Neural cell (in vitro differentiated cells): ENCODE results near the gene SMYD5. TPM values are rescaled to one million over a fixed set of nuclear protein-coding genes. Genes with fewer than 3 reads are reported as not detected.

Experiments used
- H2AFZ ChIP-seq: fragments of 200-600, 300-800 bp; sonication (generic), shearing (Covaris generic); 2 replicates; pipeline ENCODE4 v1.6.0; 2014; ENCODE audit warnings: low read depth, mild to moderate bottlenecking, antibody characterized with exemption, low read length, moderate library complexity
- H3F3A ChIP-seq: fragments of 200-600 bp; shearing (Covaris generic); 2 replicates; pipeline ENCODE4 v1.6.1; 2016; ENCODE audit warnings: mild to moderate bottlenecking, moderate library complexity, mixed read lengths, antibody characterized with exemption, low read length; ENCODE audit not compliant: insufficient read depth, poor library complexity, severe bottlenecking
- H3K27ac ChIP-seq: fragments of 200-600, 300-800 bp; sonication (generic), shearing (Covaris generic); 2 replicates; pipeline ENCODE4 v1.5.1; 2014; ENCODE audit warnings: mild to moderate bottlenecking, low read length, moderate library complexity
- H3K27me3 ChIP-seq: fragments of 300-800, 200-600 bp; sonication (generic), shearing (Covaris generic); 2 replicates; pipeline ENCODE4 v1.6.0; 2014; ENCODE audit warnings: mild to moderate bottlenecking, low read depth, low read length, moderate library complexity; ENCODE audit not compliant: insufficient read depth
- H3K36me3 ChIP-seq: fragments of 300-800, 200-600 bp; sonication (generic), shearing (Covaris generic); 2 replicates; pipeline ENCODE4 v1.5.1; 2014; ENCODE audit warnings: mild to moderate bottlenecking, antibody characterized with exemption, low read length, moderate library complexity; ENCODE audit not compliant: insufficient read depth
- H3K4me2 ChIP-seq: fragments of 300-800, 200-600 bp; sonication (generic), shearing (Covaris generic); 2 replicates; pipeline ENCODE4 v1.6.0; 2014; ENCODE audit warnings: mild to moderate bottlenecking, low read length
- H3K4me3 ChIP-seq: fragments of 300-800, 200-600 bp; sonication (generic), shearing (Covaris generic); 2 replicates; pipeline ENCODE4 v1.5.1; 2014; ENCODE audit warnings: mild to moderate bottlenecking, low read length, moderate library complexity
- H3K79me2 ChIP-seq: fragments of 200-600 bp; shearing (Covaris generic); replicated peaks from 2 replicates; pipeline ENCODE4 v1.6.0; 2014; ENCODE audit warnings: mild to moderate bottlenecking, low read length, moderate library complexity; ENCODE audit not compliant: insufficient read depth
- H3K9ac ChIP-seq: fragments of 300-800, 200-600 bp; sonication (generic), shearing (Covaris generic); 2 replicates; pipeline ENCODE4 v1.6.1; 2016; ENCODE audit warnings: mild to moderate bottlenecking, low read length, mixed read lengths
- H3K9me2 ChIP-seq: fragments of 200-600 bp; shearing (Covaris generic); 2 replicates; pipeline ENCODE4 v1.6.1; 2016; ENCODE audit warnings: mild to moderate bottlenecking, low read length, mixed read lengths; ENCODE audit not compliant: insufficient read depth
- H3K9me3 ChIP-seq: fragments of 200-600, 300-800 bp; sonication (generic), shearing (Covaris generic); 2 replicates; pipeline ENCODE4 v1.6.1; 2016; ENCODE audit warnings: mild to moderate bottlenecking, mixed run types, low read length, moderate library complexity, mixed read lengths
- H4K20me1 ChIP-seq: fragments of 200-600 bp; shearing (Covaris generic); 2 replicates; pipeline ENCODE4 v1.6.1; 2016; ENCODE audit warnings: mild to moderate bottlenecking, mixed run types; ENCODE audit not compliant: insufficient read depth
- EP300 ChIP-seq: fragments of 450-650 bp; conservative IDR thresholded peaks from 2 replicates; pipeline ENCODE4 v1.6.1; 2014; ENCODE audit warnings: antibody characterized with exemption, mild to moderate bottlenecking, moderate library complexity; ENCODE audit not compliant: poor library complexity, severe bottlenecking
- EZH2 ChIP-seq: fragments of 200-600, 300-800 bp; shearing (Covaris generic), sonication (generic); IDR thresholded peaks from 2 replicates; pipeline ENCODE4 v1.6.1; 2014; ENCODE audit warnings: antibody characterized with exemption, low read length, borderline replicate concordance, mild to moderate bottlenecking; ENCODE audit not compliant: insufficient read depth, poor library complexity, severe bottlenecking
- MXI1 ChIP-seq: fragments of 450-650 bp; conservative IDR thresholded peaks from 2 replicates; pipeline ENCODE4 v1.6.1; 2014; ENCODE audit warnings: antibody characterized with exemption, mild to moderate bottlenecking; ENCODE audit not compliant: poor library complexity, severe bottlenecking
- POLR2AphosphoS5 ChIP-seq: IDR thresholded peaks from 2 replicates; pipeline ENCODE4 v1.6.1; 2012
- RAD21 ChIP-seq: fragments of 450-650 bp; conservative IDR thresholded peaks from 2 replicates; pipeline ENCODE4 v1.6.1; 2014; ENCODE audit warnings: antibody characterized with exemption, mild to moderate bottlenecking, moderate library complexity
- SMC3 ChIP-seq: fragments of 450-650 bp; conservative IDR thresholded peaks from 2 replicates; pipeline ENCODE4 v1.6.1; 2014; ENCODE audit warnings: antibody characterized with exemption, mild to moderate bottlenecking, moderate library complexity; ENCODE audit not compliant: poor library complexity
- TAF1 ChIP-seq: IDR thresholded peaks from 2 replicates; pipeline ENCODE4 v1.6.1; 2012; ENCODE audit warnings: low read depth
- polyA plus RNA-seq: library from polyadenylated mRNA; depleted of rRNA; stranded (reverse); fragments of >200 nt; gene quantifications from 2 replicates; pipeline ENCODE4 v1.2.3, GENCODE V29; 2014
- TF ChIP-seq, protein P1 (sequence below): IDR thresholded peaks from 2 replicates; pipeline ENCODE4 v1.6.1; 2012; ENCODE audit warnings: borderline replicate concordance
- TF ChIP-seq, protein P2 (sequence below): fragments of 450-650 bp; IDR thresholded peaks from 2 replicates; pipeline ENCODE4 v1.5.1; 2014; ENCODE audit warnings: antibody characterized with exemption, mild to moderate bottlenecking, moderate library complexity; ENCODE audit not compliant: poor library complexity, severe bottlenecking

Gene SMYD5
- polyA plus RNA-seq, 1 donor from 2014 or later: 15.5 TPM

DNA sequence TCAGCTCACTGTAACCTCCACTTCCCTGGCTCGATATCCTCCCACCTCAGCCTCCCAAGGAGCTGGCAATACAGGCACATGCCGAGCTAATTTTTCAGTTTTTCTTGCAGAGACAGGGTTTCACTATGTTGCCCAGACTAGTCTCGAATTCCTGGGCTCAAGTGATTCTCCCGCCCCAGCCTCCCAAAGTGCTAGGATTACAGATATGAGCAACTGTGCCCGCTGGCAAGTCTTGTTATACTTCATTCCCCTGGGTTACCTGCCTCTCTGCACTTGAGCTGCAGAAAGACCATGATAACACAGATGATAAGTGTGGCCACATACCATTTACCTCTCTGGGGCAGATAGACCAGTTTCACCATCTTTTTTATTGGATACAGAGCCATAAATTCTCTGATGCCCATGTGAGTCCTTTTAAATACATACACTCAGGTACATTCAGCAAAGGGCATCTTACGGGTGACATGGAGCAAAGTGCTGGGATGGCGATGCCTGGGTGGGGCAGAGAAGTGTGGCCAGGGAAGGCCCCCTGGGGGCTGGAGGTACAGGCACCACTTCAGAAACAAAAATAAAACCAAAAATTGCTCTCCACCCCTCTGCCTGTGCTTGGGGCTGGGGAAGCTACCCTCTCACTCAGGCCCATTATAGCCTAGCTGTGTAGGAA, 40.4 kb downstream of the SMYD5 start:
- TF ChIP-seq, protein P1, sequence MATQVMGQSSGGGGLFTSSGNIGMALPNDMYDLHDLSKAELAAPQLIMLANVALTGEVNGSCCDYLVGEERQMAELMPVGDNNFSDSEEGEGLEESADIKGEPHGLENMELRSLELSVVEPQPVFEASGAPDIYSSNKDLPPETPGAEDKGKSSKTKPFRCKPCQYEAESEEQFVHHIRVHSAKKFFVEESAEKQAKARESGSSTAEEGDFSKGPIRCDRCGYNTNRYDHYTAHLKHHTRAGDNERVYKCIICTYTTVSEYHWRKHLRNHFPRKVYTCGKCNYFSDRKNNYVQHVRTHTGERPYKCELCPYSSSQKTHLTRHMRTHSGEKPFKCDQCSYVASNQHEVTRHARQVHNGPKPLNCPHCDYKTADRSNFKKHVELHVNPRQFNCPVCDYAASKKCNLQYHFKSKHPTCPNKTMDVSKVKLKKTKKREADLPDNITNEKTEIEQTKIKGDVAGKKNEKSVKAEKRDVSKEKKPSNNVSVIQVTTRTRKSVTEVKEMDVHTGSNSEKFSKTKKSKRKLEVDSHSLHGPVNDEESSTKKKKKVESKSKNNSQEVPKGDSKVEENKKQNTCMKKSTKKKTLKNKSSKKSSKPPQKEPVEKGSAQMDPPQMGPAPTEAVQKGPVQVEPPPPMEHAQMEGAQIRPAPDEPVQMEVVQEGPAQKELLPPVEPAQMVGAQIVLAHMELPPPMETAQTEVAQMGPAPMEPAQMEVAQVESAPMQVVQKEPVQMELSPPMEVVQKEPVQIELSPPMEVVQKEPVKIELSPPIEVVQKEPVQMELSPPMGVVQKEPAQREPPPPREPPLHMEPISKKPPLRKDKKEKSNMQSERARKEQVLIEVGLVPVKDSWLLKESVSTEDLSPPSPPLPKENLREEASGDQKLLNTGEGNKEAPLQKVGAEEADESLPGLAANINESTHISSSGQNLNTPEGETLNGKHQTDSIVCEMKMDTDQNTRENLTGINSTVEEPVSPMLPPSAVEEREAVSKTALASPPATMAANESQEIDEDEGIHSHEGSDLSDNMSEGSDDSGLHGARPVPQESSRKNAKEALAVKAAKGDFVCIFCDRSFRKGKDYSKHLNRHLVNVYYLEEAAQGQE: no peak
- TF ChIP-seq POLR2AphosphoS5: no peak
- TF ChIP-seq RAD21: no peak
- no peak for TF ChIP-seq TAF1
- TF ChIP-seq EP300: no peak
- TF ChIP-seq MXI1: no peak
- TF ChIP-seq, protein P2, sequence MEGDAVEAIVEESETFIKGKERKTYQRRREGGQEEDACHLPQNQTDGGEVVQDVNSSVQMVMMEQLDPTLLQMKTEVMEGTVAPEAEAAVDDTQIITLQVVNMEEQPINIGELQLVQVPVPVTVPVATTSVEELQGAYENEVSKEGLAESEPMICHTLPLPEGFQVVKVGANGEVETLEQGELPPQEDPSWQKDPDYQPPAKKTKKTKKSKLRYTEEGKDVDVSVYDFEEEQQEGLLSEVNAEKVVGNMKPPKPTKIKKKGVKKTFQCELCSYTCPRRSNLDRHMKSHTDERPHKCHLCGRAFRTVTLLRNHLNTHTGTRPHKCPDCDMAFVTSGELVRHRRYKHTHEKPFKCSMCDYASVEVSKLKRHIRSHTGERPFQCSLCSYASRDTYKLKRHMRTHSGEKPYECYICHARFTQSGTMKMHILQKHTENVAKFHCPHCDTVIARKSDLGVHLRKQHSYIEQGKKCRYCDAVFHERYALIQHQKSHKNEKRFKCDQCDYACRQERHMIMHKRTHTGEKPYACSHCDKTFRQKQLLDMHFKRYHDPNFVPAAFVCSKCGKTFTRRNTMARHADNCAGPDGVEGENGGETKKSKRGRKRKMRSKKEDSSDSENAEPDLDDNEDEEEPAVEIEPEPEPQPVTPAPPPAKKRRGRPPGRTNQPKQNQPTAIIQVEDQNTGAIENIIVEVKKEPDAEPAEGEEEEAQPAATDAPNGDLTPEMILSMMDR: no peak
- no peak for TF ChIP-seq SMC3
- TF ChIP-seq EZH2: no peak
- Histone ChIP-seq H3K36me3 (peaks cover 7% of the 10 kb centered on the region), H3K27me3 (no peaks in the 10 kb centered on the region), H3K27ac (no peak overlapping the region), H3K9me3 (no peaks in the 10 kb centered on the region), H3K9ac (no peak overlapping the region), H4K20me1 (no peaks in the 10 kb centered on the region), H3K4me3 (no peak overlapping the region), H2AFZ (no peak overlapping the region), H3F3A (no peaks in the 10 kb centered on the region), H3K79me2 (no peaks in the 10 kb centered on the region), H3K4me2 (no peak overlapping the region), H3K9me2 (no peaks in the 10 kb centered on the region)

DNA sequence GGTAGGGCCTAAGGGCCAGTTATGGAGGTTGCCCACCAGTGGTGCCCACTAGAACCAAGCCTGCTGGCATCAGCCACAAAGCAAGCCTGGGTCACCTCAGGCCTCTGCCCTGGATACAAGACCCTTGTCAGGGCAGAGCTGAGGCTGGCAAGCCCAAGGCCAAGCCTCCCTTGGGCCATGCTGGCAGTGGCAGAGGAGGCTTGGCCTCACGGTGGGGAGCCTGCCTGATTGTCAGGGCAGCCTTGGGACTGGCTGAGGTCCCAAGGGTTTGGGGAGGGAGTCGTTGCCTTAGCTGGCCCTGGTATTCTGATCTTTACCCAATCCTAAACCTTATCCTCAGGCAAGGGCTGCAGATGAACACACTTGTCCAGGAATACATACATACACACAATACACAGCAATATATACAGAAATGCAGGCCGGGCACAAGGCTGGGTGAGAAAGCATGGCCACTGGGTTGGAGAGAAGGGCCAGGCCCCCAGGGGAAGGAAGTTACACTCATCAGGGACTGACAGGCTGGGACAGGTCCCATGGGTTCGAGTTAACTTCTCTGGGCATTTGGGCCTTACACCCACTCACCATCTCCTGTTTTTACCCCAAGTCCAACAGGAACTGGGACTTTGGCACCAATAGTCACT, 41.1 kb downstream of the SMYD5 start:
- H3K9me2 ChIP-seq: no peaks in the 10 kb centered on the region
- H3K9me3 ChIP-seq: no peaks in the 10 kb centered on the region
- H4K20me1 ChIP-seq: no peaks in the 10 kb centered on the region
- H3F3A ChIP-seq: no peaks in the 10 kb centered on the region
- no peaks in the 10 kb centered on the region for H3K27me3 ChIP-seq
- no peak overlapping the region for H3K27ac ChIP-seq
- H3K4me2 ChIP-seq: no peak overlapping the region
- no peaks in the 10 kb centered on the region for H3K79me2 ChIP-seq
- H3K4me3 ChIP-seq: no peak overlapping the region
- no peak overlapping the region for H2AFZ ChIP-seq
- TF ChIP-seq, protein P1: no peak
- TF ChIP-seq MXI1 (no peak), SMC3 (no peak), EZH2 (no peak), POLR2AphosphoS5 (no peak), TAF1 (no peak), EP300 (no peak), RAD21 (no peak)
- TF ChIP-seq, protein P2: no peak
- peaks cover 7% of the 10 kb centered on the region for H3K36me3 ChIP-seq
- H3K9ac ChIP-seq: no peak overlapping the region
